Esophagus squamous epithelium (tissue), 4 donors: ENCODE data around the gene TWF1.

Source experiments
- CTCF ChIP-seq, 6 experiments: fragments of 450-650 bp in 4 of 6; fragments of 200-600 bp in 2 of 6; sonication (generic) in 2 of 6; IDR thresholded peaks; one replicate each; pipeline ENCODE4 v1.5.1; 2016 to 2019; ENCODE audit warnings: antibody characterized with exemption in 6 of 6, mild to moderate bottlenecking in 4 of 6, moderate library complexity in 4 of 6
- POLR2A ChIP-seq, 4 donors: fragments of 450-650 bp; IDR thresholded peaks; one replicate each; pipeline ENCODE4 v1.6.1; 2017; ENCODE audit warnings: antibody characterized with exemption in 4 of 4, mild to moderate bottlenecking in 4 of 4, moderate library complexity in 3 of 4

GRCh38 chr12:43761500-43761899 is 44.6 kb downstream of the TWF1 start:
- TF ChIP-seq POLR2A (IDR thresholded peaks at IDR 0.05) (no peak), CTCF (IDR thresholded peaks at IDR 0.05) (no peak)
